ENCODE data around the gene GLUL.

GLUL gene

GRCh38 chr1:182404781-182405180 lies 13.2 kb upstream of the GLUL start:
- H3K36me3 ChIP-seq (ENCODE audit: insufficient read depth): no peaks in the 10 kb centered on the region
- no peak overlapping the region for H3K4me2 ChIP-seq
- no peaks in the 10 kb centered on the region for H4K20me1 ChIP-seq (ENCODE audit: insufficient read depth)
- no peaks in the 10 kb centered on the region for H3K4me1 ChIP-seq (ENCODE audit: low read depth, poor library complexity, severe bottlenecking)
- no peak overlapping the region for H3K4me3 ChIP-seq (IDR thresholded peaks at IDR 0.05; ENCODE audit: insufficient read depth, low read depth, low read length)
- H3K9ac ChIP-seq: no peak overlapping the region
- no peaks in the 10 kb centered on the region for H3K79me2 ChIP-seq (ENCODE audit: insufficient read depth, low read depth)
- no peak overlapping the region for H2AFZ ChIP-seq (ENCODE audit: low read depth)
- peak; percentile 40; the same call in 1 of the 2 replicates for TF ChIP-seq CTCF (conservative IDR thresholded peaks at IDR 0.05; ENCODE audit: low read depth, low read length)
- no peaks in the 10 kb centered on the region for H3K27me3 ChIP-seq (ENCODE audit: insufficient read depth, low read depth)
- no peak overlapping the region for H3K27ac ChIP-seq

- H4K20me1 ChIP-seq (ENCODE audit: insufficient read depth): no peaks in the 10 kb centered on the region
- H3K9ac ChIP-seq: no peak within 1 kb of the TSS
- no peak for TF ChIP-seq CTCF (conservative IDR thresholded peaks at IDR 0.05; ENCODE audit: low read depth, low read length)
Observed at GRCh38 chr1:182400567-182400966, 9.0 kb upstream of the GLUL start, which contains the start of gene TEDDM1. TSS of gene TEDDM1 (minus strand) at chr1:182400667. CDS start at chr1:182400485, 182 bp downstream.

GRCh38 chr1:182397653-182398393 lies 6.2 kb upstream of the GLUL start:
- no peak overlapping the region for H3K9ac ChIP-seq
- H4K20me1 ChIP-seq (ENCODE audit: insufficient read depth): no peaks in the 10 kb centered on the region
- H3K4me2 ChIP-seq: no peak overlapping the region
- no peak overlapping the region for H3K4me3 ChIP-seq (IDR thresholded peaks at IDR 0.05; ENCODE audit: insufficient read depth, low read depth, low read length)
- no peak for TF ChIP-seq CTCF (conservative IDR thresholded peaks at IDR 0.05; ENCODE audit: low read depth, low read length)
- no peaks in the 10 kb centered on the region for H3K4me1 ChIP-seq (ENCODE audit: low read depth, poor library complexity, severe bottlenecking)
- no peaks in the 10 kb centered on the region for H3K36me3 ChIP-seq (ENCODE audit: insufficient read depth)
- no peak overlapping the region for H3K27ac ChIP-seq
- H3K27me3 ChIP-seq (ENCODE audit: insufficient read depth, low read depth): no peaks in the 10 kb centered on the region
- no peak overlapping the region for H2AFZ ChIP-seq (ENCODE audit: low read depth)
- no peaks in the 10 kb centered on the region for H3K79me2 ChIP-seq (ENCODE audit: insufficient read depth, low read depth)

More at GRCh38 chr1:182400567-182400966, 9.0 kb upstream of the GLUL start, which contains the start of gene TEDDM1:
- no peaks in the 10 kb centered on the region for H3K36me3 ChIP-seq (ENCODE audit: insufficient read depth)
- H3K79me2 ChIP-seq (ENCODE audit: insufficient read depth, low read depth): no peaks in the 10 kb centered on the region
- no peak within 1 kb of the TSS for H3K4me2 ChIP-seq
- no peaks in the 10 kb centered on the region for H3K27me3 ChIP-seq (ENCODE audit: insufficient read depth, low read depth)
- no peak within 1 kb of the TSS for H3K27ac ChIP-seq
- H3K4me3 ChIP-seq (IDR thresholded peaks at IDR 0.05; ENCODE audit: insufficient read depth, low read depth, low read length): no peak within 1 kb of the TSS
- no peak within 1 kb of the TSS for H2AFZ ChIP-seq (ENCODE audit: low read depth)
- no peaks in the 10 kb centered on the region for H3K4me1 ChIP-seq (ENCODE audit: low read depth, poor library complexity, severe bottlenecking)

GRCh38 chr1:182395906-182396305 lies 4.3 kb upstream of the GLUL start:
- Histone ChIP-seq H3K9ac (no peak overlapping the region), H3K4me1 (ENCODE audit: low read depth, poor library complexity, severe bottlenecking) (peaks cover 5% of the 10 kb centered on the region), H3K36me3 (ENCODE audit: insufficient read depth) (no peaks in the 10 kb centered on the region), H2AFZ (ENCODE audit: low read depth) (no peak overlapping the region), H3K4me3 (IDR thresholded peaks at IDR 0.05; ENCODE audit: insufficient read depth, low read depth, low read length) (no peak overlapping the region), H3K4me2 (no peak overlapping the region), H3K79me2 (ENCODE audit: insufficient read depth, low read depth) (no peaks in the 10 kb centered on the region), H4K20me1 (ENCODE audit: insufficient read depth) (no peaks in the 10 kb centered on the region), H3K27me3 (ENCODE audit: insufficient read depth, low read depth) (no peaks in the 10 kb centered on the region), H3K27ac (no peak overlapping the region)
- TF ChIP-seq CTCF (conservative IDR thresholded peaks at IDR 0.05; ENCODE audit: low read depth, low read length): no peak
